NCI-H345 (cell line): ENCODE results near the gene LPAR3.

ENCODE experiments used
- DNase-seq: peaks from one replicate; lab custom pipeline; 2025; lab: John Stamatoyannopoulos, UW

Gene LPAR3

DNA sequence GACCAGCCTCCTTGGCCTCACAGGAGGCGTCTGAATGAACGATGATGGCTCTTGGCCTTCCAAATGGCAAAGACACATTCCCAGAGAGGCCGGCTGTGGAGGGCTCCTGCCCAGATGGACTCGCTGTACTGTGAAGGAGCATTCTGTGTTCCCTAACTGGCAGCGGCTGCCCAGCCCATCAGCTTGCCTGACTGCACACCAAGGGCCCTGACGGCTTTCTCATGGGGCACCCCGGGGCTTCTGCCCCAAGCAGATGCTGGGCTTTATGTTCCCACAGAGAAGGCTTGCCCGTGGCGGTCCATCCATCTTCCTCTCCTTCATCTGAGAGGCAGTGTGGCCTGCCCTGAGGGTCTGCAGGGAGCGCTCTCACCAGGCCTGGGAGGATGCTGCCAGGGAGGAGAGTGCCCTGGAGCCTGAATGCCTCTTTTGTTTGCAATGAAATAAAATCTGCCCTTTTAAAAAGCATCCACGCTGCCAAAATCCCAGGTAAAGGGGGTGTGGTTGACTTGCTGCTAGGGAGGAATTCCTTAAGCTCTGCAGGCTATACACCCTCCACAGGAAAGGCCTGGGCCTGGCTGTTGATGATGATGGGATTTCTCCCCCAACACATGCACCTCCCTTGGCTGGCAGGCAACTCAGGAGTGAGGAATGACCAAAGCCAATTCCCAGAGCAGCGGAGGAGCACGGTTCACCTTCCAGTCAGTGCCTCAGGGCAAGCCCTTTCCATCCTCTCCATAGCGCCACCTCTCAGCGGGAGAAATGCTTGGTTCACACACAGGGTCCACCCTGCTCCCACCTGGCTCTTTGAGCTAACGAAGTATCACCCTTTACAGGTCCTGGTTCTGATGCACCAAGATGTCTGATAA is 118.1 kb downstream of the LPAR3 start:
- peak; percentile 81 for DNase-seq

DNA sequence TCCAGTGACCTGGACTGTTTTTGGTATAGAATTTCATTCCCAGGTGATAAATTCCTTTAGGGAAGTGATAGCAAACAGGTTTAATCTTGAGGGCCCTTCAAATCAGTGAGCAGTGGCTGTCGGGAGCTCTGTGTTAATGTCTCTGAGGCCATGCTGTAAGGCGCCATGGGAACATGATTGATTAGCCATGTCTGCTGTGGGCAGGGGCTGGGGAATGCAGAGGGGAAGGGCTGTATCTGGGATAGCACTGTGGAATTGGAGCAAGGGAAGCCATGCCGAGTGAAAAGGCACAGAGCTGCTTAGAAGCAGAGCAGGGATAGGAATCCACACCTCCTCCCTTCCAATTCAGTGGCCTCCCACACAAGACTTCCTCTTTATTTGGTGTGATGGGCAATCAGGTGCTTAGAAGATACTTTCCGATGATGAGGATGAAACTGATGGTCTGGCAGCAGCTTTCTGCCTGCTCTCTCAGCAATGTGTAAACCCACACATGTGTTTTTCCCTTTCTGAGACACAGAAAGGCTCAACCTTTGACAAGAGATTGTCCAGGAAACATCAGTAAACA is 119.0 kb downstream of the LPAR3 start:
- no peak for DNase-seq

DNA sequence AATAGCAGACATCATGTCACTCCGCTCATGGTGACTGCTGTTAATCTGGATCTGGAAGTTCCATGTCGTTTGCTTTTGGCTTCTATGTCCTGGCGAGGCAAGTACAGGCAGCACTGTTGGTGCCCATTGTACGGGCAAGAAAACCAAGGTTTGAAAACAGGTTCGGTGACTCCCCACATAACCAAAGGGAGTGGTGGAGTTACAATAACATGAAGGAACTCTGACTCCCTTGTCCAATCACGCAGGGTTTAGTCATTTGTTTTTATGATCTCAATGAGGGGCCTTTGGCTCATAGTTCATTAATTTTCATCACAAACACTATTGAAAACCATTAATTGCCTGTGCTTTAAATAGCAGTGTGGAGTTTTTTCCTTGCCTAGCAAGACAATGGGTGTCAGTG is 119.8 kb downstream of the LPAR3 start:
- no peak for DNase-seq

DNA sequence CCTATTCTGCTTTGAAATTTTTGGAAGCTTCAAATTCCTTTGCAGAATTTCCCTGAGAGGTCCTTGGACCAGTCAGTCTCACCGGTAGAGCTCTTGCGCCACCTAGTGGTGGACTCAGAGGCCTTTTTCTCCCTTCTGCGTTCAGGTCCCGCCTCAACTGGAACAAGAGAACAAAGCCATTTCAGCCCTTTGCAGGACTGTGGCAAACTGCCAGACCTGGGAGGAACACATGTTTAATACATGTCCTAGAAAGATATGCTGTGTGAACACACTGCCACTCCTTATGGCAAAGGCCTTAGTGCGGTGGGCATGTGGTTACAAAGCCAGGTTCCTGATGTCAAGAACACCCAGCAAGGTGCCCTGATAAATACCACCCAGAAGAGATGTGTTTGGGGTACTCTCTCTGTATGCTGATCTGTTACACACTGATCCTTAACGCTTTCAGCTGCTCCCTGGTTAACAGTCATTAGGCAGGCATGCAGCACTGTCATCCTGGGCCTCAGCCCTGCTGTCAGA is 120.5 kb downstream of the LPAR3 start:
- peak; percentile 83 for DNase-seq

DNA sequence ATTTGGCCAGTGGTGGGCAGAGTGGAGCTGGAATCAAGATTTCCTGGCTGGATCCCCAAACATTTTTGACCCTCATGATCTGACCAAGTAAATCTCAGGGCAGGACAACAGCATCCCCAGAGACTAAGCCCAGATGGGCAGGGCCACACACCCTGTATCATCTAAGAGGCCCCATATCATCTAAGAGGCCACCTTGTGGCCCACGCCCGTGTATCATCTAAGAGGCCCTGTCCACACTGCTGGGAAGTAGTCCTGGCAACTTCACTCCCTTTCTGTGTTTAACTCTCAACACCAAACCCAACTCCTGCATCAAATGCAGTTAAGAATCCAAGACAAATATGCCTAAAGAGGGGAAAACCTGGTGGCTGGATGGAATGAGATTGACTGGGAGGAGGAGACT is 121.1 kb downstream of the LPAR3 start:
- DNase-seq = no peak

DNA sequence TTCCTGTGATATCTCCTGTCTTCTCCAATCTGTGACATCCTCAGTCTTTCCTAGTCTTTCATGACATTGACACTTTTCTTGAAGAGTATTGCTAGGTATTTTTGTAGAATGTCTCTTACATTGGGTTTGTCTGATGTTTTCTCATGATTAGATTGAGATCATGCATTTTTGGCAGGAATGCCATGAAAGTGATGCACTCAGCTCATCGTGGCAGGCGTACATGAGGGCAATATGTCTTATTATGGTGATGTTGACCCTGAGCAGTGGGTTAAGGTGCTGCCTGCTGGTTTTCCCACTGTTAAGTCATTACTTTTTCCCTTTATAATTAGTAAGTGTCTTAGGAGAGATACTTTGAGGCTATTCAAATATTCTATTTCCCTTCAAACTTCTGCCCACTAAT is 122.5 kb downstream of the LPAR3 start:
- no peak for DNase-seq

DNA sequence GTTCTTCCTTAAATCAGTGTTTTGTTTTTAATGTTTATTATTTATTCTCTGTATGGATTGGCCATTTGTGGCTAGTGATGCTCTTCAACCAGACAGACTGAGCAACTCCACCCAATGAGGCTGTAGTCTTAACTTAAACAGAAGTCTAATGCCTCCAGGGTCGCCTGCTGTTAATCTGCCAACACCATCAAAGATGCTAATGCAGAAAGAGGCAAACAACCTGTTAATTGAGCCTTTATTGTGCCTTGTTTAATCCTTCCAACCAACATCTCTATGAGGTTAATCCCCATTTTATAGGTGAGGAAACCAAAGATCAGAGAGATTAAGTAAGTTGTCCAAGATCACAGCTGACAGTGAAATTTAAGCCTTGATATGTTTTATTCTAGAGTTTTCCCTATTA is 123.4 kb downstream of the LPAR3 start:
- no peak for DNase-seq

DNA sequence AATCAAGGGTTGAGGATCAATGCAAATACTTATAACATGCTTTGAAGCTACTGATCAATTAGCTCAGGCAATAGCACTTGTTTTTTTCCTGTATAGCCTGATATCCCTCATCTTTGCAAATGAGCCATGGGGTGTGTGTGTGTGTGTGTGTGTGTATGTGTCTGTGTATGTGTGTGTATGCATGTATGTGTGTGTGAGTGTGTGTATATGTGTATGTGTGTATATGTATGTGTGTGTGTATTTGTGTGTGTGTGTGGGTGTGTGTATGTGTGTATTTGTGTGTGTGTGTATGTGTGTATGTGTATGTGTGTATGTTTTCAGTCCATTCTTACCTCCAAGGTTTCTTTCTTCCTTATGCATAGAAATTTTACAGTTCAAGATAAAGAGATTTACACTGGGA is 124.4 kb downstream of the LPAR3 start:
- no peak for DNase-seq

DNA sequence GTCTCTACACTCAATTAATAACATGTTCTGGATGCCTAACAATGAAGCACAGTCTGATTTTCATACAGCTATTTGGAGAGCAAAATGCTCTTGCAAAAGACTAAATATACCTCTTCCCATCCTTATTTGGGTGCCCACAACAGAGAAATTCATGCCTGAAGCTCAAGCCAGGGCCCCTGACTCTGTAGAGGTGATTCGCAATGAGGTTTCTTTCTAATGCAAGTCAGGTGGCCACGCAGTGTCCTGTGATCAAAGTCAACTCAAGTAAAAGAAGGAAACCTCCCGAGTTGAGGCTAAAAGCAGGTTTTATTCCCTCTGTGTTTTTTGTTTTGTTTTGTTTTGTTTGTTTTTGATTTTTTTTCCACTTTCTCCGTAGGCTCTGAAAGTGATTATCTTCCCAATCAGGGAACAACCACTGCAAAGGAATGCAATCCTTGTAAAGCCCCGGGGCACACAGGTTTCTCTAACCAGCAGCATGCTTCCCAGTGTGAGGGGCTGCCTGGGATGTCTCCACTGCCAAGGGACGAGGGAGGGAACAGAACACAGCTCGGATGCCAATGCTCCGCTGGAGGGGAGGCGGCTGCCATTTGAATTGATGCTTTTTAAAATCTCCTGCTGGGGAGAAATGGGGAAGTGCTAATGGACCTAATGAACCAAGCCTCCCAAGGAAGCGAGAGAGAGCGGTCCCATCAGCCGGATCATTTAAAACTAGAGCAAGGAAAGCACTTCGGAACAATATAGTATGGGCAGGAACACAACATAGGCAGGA is 128.9 kb downstream of the LPAR3 start:
- DNase-seq = no peak

DNA sequence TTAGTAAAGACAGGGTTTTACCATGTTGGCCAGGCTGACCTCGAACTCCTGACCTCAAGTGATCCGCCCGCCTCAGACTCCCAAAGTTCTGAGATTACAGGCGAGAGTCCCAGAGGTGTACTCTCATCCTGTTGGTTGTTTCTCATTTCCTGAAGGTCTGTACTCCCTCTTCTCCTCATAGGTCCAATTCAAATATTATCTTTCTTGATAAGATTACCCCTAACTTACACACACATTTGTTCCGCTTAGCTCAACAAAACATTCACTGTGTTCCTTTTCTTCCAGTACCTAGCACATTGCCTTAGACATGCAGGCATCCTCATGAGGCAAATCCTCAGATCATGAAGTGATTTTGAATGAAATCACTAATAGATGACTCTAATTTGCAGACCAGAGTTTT is 130.3 kb downstream of the LPAR3 start:
- DNase-seq = no peak
